OCI-LY3 (cell line): ENCODE measurements around the gene TMEM42.

Experiments used
- EZH2phosphoT487 ChIP-seq: fragments of 200-600 bp; shearing (Covaris generic); IDR thresholded peaks from 2 replicates; pipeline ENCODE4 v1.6.1; 2018; ENCODE audit warnings: antibody characterized with exemption, mixed run types, low read depth
- TF ChIP-seq, protein P1 (sequence below): fragments of 200-600, 300-600 bp; sonication (generic); IDR thresholded peaks from 2 replicates; pipeline ENCODE4 v1.5.1; 2014; ENCODE audit warnings: antibody characterized with exemption, low read length, low read depth

DNA sequence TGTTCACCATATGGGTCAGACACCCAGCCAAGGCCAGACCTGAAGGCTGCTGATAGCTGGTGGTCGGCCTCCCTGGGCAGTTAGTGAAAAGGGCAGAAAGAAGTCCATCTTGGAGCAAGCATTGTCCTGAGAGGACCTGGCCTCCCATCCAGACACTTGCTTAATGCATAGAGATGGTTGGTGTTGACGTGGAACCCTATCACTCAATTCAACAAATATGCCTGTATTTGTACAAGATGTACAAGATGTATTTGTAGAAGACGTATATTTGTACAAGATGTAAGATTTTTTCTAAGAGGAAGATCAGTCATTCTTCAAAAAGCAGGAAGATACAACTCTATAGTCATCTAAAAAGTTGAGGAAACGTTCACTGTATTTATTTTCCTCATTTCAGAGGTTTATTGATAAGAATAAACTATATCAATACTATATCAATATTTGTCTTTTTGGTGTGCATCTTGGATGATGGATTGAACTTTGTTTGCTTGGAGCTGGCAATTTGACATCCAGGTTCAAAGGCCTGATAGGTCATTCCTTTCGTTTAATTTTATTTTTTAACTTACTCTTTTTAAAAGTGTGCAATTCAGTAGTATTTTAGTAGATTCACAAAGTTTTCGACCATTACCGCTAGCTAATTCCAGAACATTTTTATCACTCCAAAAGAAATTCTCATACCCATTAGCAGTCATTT lies 5.9 kb downstream of the TMEM42 start:
- TF ChIP-seq, protein P1, sequence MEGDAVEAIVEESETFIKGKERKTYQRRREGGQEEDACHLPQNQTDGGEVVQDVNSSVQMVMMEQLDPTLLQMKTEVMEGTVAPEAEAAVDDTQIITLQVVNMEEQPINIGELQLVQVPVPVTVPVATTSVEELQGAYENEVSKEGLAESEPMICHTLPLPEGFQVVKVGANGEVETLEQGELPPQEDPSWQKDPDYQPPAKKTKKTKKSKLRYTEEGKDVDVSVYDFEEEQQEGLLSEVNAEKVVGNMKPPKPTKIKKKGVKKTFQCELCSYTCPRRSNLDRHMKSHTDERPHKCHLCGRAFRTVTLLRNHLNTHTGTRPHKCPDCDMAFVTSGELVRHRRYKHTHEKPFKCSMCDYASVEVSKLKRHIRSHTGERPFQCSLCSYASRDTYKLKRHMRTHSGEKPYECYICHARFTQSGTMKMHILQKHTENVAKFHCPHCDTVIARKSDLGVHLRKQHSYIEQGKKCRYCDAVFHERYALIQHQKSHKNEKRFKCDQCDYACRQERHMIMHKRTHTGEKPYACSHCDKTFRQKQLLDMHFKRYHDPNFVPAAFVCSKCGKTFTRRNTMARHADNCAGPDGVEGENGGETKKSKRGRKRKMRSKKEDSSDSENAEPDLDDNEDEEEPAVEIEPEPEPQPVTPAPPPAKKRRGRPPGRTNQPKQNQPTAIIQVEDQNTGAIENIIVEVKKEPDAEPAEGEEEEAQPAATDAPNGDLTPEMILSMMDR: no peak
- no peak for TF ChIP-seq EZH2phosphoT487
